ENCODE data around the gene NBEA.

- TF ChIP-seq MAX (IDR thresholded peaks at IDR 0.05) = no peak
- TF ChIP-seq EZH2 (IDR thresholded peaks at IDR 0.05) = no peak
- no peak for TF ChIP-seq RAD21 (IDR thresholded peaks at IDR 0.05; ENCODE audit: low read depth)
- TF ChIP-seq SP1 (IDR thresholded peaks at IDR 0.05; ENCODE audit: low read depth) = no peak
- no peak for TF ChIP-seq REST (IDR thresholded peaks at IDR 0.05; ENCODE audit: low read depth)
- no peak for TF ChIP-seq CTCF (IDR thresholded peaks at IDR 0.05 in 2 of 3, conservative IDR thresholded peaks at IDR 0.05 in 1 of 3; ENCODE audit: borderline replicate concordance in 1 of 3, insufficient read depth in 1 of 3, low read depth in 2 of 3, low read length in 2 of 3)
- no peak for TF ChIP-seq CBX3 (IDR thresholded peaks at IDR 0.05; ENCODE audit: low read depth)
Measured at GRCh38 chr13:35190241-35190640, 248.2 kb downstream of the NBEA start.
